Tibial nerve (tissue), 4 donors: Measurements from ENCODE around the gene IPO8. TPM values are rescaled to one million over a fixed set of nuclear protein-coding genes. Genes with fewer than 3 reads are reported as not detected.

Experiments
- DNase-seq, 2 donors: peaks; one replicate each; pipeline ENCODE4 v3.0.0-alpha.2; 2019; ENCODE audit warnings: low spot score in 2 of 2
- H3K27ac ChIP-seq, 4 donors: fragments of 200-600 bp; sonication (generic) in 3 of 4; one replicate each; pipeline ENCODE4 v1.5.1; 2017 to 2019; ENCODE audit warnings: mild to moderate bottlenecking in 1 of 4
- H3K27me3 ChIP-seq, 2 donors: fragments of 200-600 bp; sonication (generic) in 1 of 2; one replicate each; pipeline versions ENCODE4 v1.5.1 to v1.6.0; 2017 to 2019
- H3K36me3 ChIP-seq, 3 donors: fragments of 200-600 bp; sonication (generic); one replicate each; pipeline ENCODE4 v1.5.1; 2018 to 2019
- H3K4me1 ChIP-seq, 4 donors: fragments of 200-600 bp; sonication (generic) in 3 of 4; one replicate each; pipeline ENCODE4 v1.5.1; 2017 to 2019
- H3K4me3 ChIP-seq, 4 donors: fragments of 200-600 bp; sonication (generic) in 3 of 4; one replicate each; pipeline ENCODE4 v1.5.1; 2017 to 2019; ENCODE audit warnings: mild to moderate bottlenecking in 1 of 4, moderate library complexity in 1 of 4
- H3K9me3 ChIP-seq, 4 donors: fragments of 200-600 bp; sonication (generic) in 3 of 4; one replicate each; pipeline ENCODE4 v1.5.1; 2017 to 2019
- EP300 ChIP-seq, 2 donors: sonication (generic); formaldehyde crosslinking; IDR thresholded peaks; one replicate each; pipeline ENCODE4 v1.6.1; 2017; ENCODE audit warnings: antibody characterized with exemption in 2 of 2, mild to moderate bottlenecking in 1 of 2
- POLR2A ChIP-seq, 2 donors: fragments of 450-650 bp; IDR thresholded peaks; one replicate each; pipeline ENCODE4 v1.6.1; 2017; ENCODE audit warnings: antibody characterized with exemption in 2 of 2, mild to moderate bottlenecking in 2 of 2, moderate library complexity in 2 of 2
- WGBS, 2 donors: methylation state at CpG; one replicate each; pipeline ENCODE4 v1.1.5; 2018; 5-methylcytosine and 5-hydroxymethylcytosine counted together
- total RNA-seq, 4 donors: library from RNA; depleted of rRNA; stranded (reverse); fragments of >200 nt; gene quantifications; one replicate each; pipeline ENCODE4 v1.1.0, GENCODE V29; 2016
- TF ChIP-seq, protein P1 (sequence below), 5 experiments: fragments of 200-600 bp in 3 of 5; fragments of 450-650 bp in 2 of 5; sonication (generic) in 3 of 5; IDR thresholded peaks; one replicate each; pipeline ENCODE4 v1.5.1; 2016 to 2019; ENCODE audit warnings: antibody characterized with exemption in 5 of 5, mild to moderate bottlenecking in 3 of 5, moderate library complexity in 2 of 5

IPO8 gene
- total RNA-seq, 4 donors from 2014 or later: 34.7 to 52.0 (median 42.9) TPM

DNA sequence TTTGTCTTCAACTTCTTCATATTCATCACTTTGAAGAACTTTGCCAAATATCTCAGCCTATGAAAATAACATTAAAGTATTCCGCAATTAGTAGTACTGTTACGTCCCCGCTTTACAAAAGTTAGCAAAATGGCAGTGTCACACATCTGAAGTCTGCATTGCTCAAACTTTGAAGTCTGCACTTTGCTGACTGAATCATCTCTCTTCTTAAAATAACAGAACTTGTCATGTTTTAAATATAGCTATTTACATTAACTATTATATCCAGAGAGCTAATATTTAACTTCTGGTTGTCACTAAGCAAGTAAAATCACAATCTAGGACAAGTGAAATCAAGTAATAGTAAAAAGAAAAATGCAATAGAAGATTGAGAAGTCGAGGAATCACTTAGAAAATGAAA, 34.5 kb downstream of the IPO8 start:
- Histone ChIP-seq H3K36me3 (peaks cover 0 to 72% (median 4%) of the 10 kb centered on the region in 3 donors), H3K9me3 (no peaks in the 10 kb centered on the region), H3K27ac (no peak overlapping the region), H3K4me3 (no peak overlapping the region), H3K27me3 (no peaks in the 10 kb centered on the region), H3K4me1 (no peaks in the 10 kb centered on the region)
- TF ChIP-seq EP300 (IDR thresholded peaks at IDR 0.05) (no peak), POLR2A (IDR thresholded peaks at IDR 0.05) (no peak)
- TF ChIP-seq, protein P1, sequence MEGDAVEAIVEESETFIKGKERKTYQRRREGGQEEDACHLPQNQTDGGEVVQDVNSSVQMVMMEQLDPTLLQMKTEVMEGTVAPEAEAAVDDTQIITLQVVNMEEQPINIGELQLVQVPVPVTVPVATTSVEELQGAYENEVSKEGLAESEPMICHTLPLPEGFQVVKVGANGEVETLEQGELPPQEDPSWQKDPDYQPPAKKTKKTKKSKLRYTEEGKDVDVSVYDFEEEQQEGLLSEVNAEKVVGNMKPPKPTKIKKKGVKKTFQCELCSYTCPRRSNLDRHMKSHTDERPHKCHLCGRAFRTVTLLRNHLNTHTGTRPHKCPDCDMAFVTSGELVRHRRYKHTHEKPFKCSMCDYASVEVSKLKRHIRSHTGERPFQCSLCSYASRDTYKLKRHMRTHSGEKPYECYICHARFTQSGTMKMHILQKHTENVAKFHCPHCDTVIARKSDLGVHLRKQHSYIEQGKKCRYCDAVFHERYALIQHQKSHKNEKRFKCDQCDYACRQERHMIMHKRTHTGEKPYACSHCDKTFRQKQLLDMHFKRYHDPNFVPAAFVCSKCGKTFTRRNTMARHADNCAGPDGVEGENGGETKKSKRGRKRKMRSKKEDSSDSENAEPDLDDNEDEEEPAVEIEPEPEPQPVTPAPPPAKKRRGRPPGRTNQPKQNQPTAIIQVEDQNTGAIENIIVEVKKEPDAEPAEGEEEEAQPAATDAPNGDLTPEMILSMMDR (IDR thresholded peaks at IDR 0.05): no peak
- no peak for DNase-seq
- WGBS, 2 donors: 85 to 97% methylated on average over 4 of the region's 4 CpGs

DNA sequence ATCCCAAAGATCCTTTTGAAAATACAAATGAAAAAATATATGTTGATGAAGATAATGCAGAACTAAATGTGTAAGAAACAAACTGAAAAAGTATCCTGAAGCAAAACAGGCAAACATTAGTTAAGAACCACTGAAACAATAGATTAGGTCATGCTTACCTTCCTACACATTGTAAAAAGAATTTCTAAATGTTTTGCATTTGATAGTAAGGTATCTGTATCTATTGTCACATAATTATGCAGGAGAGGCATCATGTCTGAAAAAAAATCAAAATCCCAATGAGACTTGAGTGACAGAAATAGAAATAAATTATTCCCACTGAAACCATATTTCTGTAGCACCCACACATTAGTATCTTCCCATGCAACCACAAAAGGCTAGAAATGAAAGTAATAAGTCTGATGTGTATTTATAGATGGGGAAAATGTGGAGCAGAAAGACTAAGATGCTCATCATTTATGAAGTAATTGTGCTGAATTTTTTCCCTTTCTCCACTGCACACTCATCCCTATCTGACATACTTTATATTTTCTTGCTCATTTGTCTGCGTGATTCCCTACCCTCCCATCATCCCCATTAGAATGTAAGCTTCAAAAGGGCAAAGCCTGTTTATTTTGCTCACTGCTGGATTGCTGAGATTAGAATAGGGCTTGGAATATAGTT, 43.5 kb downstream of the IPO8 start:
- Histone ChIP-seq H3K27ac (no peak overlapping the region), H3K36me3 (peaks cover 0 to 42% (median 0%) of the 10 kb centered on the region in 3 donors), H3K27me3 (no peaks in the 10 kb centered on the region), H3K9me3 (no peaks in the 10 kb centered on the region), H3K4me3 (no peak overlapping the region), H3K4me1 (no peaks in the 10 kb centered on the region)
- TF ChIP-seq POLR2A (IDR thresholded peaks at IDR 0.05) (no peak), EP300 (IDR thresholded peaks at IDR 0.05) (no peak)
- TF ChIP-seq, protein P1 (IDR thresholded peaks at IDR 0.05): no peak
- no peak for DNase-seq
- WGBS, 2 donors: 96 to 98% methylated on average over 1 of the region's 1 CpG

DNA sequence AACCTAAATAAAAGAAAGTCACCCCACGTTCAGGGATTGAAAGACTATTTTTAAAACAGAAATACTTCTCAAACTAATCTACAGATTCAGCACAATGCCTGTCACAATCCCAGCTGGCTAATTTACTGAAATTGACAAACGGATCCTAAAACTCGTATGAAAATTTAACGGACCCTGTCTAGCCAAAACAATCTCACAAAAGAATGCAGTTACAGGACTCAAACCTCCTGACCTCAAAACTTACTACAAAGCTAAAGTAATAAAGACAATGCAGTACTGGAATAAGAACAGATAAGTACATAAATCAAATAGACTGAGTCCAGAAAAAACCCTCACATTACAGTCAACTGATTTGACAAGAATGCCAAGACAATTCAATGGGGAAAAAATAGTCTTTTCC, 48.8 kb downstream of the IPO8 start:
- no peak for DNase-seq
- 42 to 47% methylated on average over 4 of the region's 4 CpGs for WGBS, 2 donors
- H3K27me3 ChIP-seq: no peaks in the 10 kb centered on the region
- peaks cover 0 to 39% (median 0%) of the 10 kb centered on the region in 3 donors for H3K36me3 ChIP-seq
- no peak overlapping the region for H3K27ac ChIP-seq
- H3K4me1 ChIP-seq: no peaks in the 10 kb centered on the region
- H3K4me3 ChIP-seq: no peak overlapping the region
- TF ChIP-seq POLR2A (IDR thresholded peaks at IDR 0.05) (no peak), EP300 (IDR thresholded peaks at IDR 0.05) (no peak)
- TF ChIP-seq, protein P1 (IDR thresholded peaks at IDR 0.05): no peak
- no peaks in the 10 kb centered on the region for H3K9me3 ChIP-seq

DNA sequence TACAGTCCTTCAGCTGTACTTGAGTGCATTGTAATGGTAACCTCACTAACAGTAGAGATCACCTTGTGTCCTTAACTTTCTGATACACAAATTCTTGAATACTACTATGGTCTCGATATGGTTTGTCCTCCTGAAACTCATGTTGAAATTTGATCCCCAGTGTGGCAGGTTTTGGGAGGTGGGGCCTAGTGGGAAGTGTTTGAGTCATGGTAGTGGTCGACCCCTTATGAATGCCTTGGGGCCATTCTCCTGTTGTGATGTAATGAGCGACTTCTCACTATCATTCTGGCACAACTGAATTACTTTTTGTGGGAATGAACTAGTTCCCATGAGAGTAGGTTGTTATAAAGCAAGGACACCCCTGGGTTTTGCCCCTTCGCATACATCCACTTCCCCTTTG, 52.3 kb downstream of the IPO8 start:
- Histone ChIP-seq H3K27ac (no peak overlapping the region), H3K36me3 (peaks cover 0 to 41% (median 0%) of the 10 kb centered on the region in 3 donors), H3K4me3 (no peak overlapping the region), H3K9me3 (no peaks in the 10 kb centered on the region), H3K27me3 (no peaks in the 10 kb centered on the region), H3K4me1 (no peaks in the 10 kb centered on the region)
- 84 to 90% methylated on average over 4 of the region's 4 CpGs for WGBS, 2 donors
- DNase-seq: no peak
- TF ChIP-seq, protein P1 (IDR thresholded peaks at IDR 0.05): no peak
- TF ChIP-seq EP300 (IDR thresholded peaks at IDR 0.05) (no peak), POLR2A (IDR thresholded peaks at IDR 0.05) (no peak)

DNA sequence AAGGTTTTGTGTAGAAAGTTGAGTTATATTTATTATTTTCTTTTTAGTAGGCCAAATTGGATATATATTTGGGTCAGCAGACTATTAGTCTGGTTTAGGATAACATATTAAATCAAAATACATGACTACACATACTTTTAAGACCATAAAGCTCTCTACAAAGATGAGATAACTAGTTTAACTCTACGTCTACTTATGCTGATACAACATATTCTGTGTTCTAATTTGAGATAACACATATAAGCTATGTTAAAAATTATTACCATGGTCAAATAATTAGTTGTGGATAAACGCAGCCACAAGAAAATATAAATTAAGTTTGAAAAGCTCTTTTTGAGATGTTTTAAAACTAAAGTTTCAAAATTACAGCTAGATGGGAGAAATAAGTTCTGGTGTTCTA, 55.3 kb downstream of the IPO8 start:
- Histone ChIP-seq H3K36me3 (peaks cover 0 to 67% (median 6%) of the 10 kb centered on the region in 3 donors), H3K4me3 (no peak overlapping the region), H3K4me1 (no peaks in the 10 kb centered on the region), H3K27me3 (no peaks in the 10 kb centered on the region), H3K9me3 (no peaks in the 10 kb centered on the region), H3K27ac (no peak overlapping the region)
- no peak for DNase-seq
- 94 to 95% methylated on average over 2 of the region's 2 CpGs for WGBS, 2 donors
- no peak for TF ChIP-seq EP300 (IDR thresholded peaks at IDR 0.05)
- TF ChIP-seq POLR2A (IDR thresholded peaks at IDR 0.05): no peak
- TF ChIP-seq, protein P1 (IDR thresholded peaks at IDR 0.05): no peak
